Measurements from ENCODE around the gene CHODL. TPM values are rescaled to one million over a fixed set of nuclear protein-coding genes. Genes with fewer than 3 reads are reported as not detected.

Gene CHODL
- polyA plus RNA-seq, 1 of the 3 experiments (the other 2 are of a cell fraction) = not detected

- no peak for DNase-seq
- H3K4me3 ChIP-seq (ENCODE audit: low read depth in 2 of 2, low read length in 1 of 2) = no peak overlapping the region
- no peak overlapping the region for H2AFZ ChIP-seq (ENCODE audit: low read depth)
- H3K9me2 ChIP-seq = no peaks in the 10 kb centered on the region
- no peaks in the 10 kb centered on the region for H3K4me1 ChIP-seq (ENCODE audit: control insufficient read depth in 1 of 2, insufficient read depth in 2 of 2, low read depth in 1 of 2, low read length in 1 of 2)
- no peak overlapping the region for H3K27ac ChIP-seq (ENCODE audit: low read depth in 2 of 2, low read length in 1 of 2)
- H3K9ac ChIP-seq = no peak overlapping the region
- no peaks in the 10 kb centered on the region for H3K36me3 ChIP-seq (replicated peaks in 1 of 2; ENCODE audit: control insufficient read depth in 1 of 2, insufficient read depth in 2 of 2, low read length in 1 of 2)
- no peaks in the 10 kb centered on the region for H4K20me1 ChIP-seq (ENCODE audit: insufficient read depth)
- no peak for TF ChIP-seq FOXM1 (IDR thresholded peaks at IDR 0.05; ENCODE audit: low read depth)
- no peak for TF ChIP-seq SMC3 (IDR thresholded peaks at IDR 0.05; ENCODE audit: low read depth, low read length)
- no peaks in the 10 kb centered on the region for H3K27me3 ChIP-seq (ENCODE audit: insufficient read depth)
- POLR2A ChIA-PET = no interaction called here
- no peak overlapping the region for H3K4me2 ChIP-seq
- no peaks in the 10 kb centered on the region for H3F3A ChIP-seq (replicated peaks; ENCODE audit: insufficient read depth)
- 0% methylated on average over 1 of the region's 1 CpG for WGBS (ENCODE audit: low lambda C conversion rate)
- CTCF ChIA-PET = interaction anchor here (1.8 kb wide), 1 partner anchor 8 kb away, joined by 6 read pairs; no protein-coding TSS in a partner anchor
- no peaks in the 10 kb centered on the region for H3K9me3 ChIP-seq
- no peaks in the 10 kb centered on the region for H3K79me2 ChIP-seq (ENCODE audit: insufficient read depth)
These were observed 22.9 kb downstream of the CHODL start for GRCh38 chr21:18267496-18267895.

GRCh38 chr21:18268906-18269305 is 24.3 kb downstream of the CHODL start:
- Histone ChIP-seq H3K9me2 (no peaks in the 10 kb centered on the region), H3K79me2 (ENCODE audit: insufficient read depth) (no peaks in the 10 kb centered on the region), H3K4me2 (no peak overlapping the region), H3K4me1 (ENCODE audit: control insufficient read depth in 1 of 2, insufficient read depth in 2 of 2, low read depth in 1 of 2, low read length in 1 of 2) (no peaks in the 10 kb centered on the region), H3K9ac (no peak overlapping the region), H3K4me3 (ENCODE audit: low read depth in 2 of 2, low read length in 1 of 2) (no peak overlapping the region), H4K20me1 (ENCODE audit: insufficient read depth) (no peaks in the 10 kb centered on the region), H3K27me3 (ENCODE audit: insufficient read depth) (no peaks in the 10 kb centered on the region), H3F3A (replicated peaks; ENCODE audit: insufficient read depth) (no peaks in the 10 kb centered on the region), H3K27ac (ENCODE audit: low read depth in 2 of 2, low read length in 1 of 2) (no peak overlapping the region), H3K9me3 (no peaks in the 10 kb centered on the region), H3K36me3 (replicated peaks in 1 of 2; ENCODE audit: control insufficient read depth in 1 of 2, insufficient read depth in 2 of 2, low read length in 1 of 2) (no peaks in the 10 kb centered on the region), H2AFZ (ENCODE audit: low read depth) (no peak overlapping the region)
- CTCF ChIA-PET = no interaction called here
- DNase-seq = no peak
- WGBS (ENCODE audit: low lambda C conversion rate) = 8% methylated on average over 1 of the region's 1 CpG
- POLR2A ChIA-PET = no interaction called here
- TF ChIP-seq TEAD4 (IDR thresholded peaks at IDR 0.05; ENCODE audit: borderline replicate concordance, insufficient read depth) = no peak
- no peak for TF ChIP-seq GATA2 (CRISPR knock-in tag; IDR thresholded peaks at IDR 0.05)
- TF ChIP-seq RFX5 (IDR thresholded peaks at IDR 0.05; ENCODE audit: low read length) = no peak
- no peak for TF ChIP-seq POLR2AphosphoS5 (IDR thresholded peaks at IDR 0.05; ENCODE audit: low read depth, low read length)

- Histone ChIP-seq H3K36me3 (replicated peaks in 1 of 2; ENCODE audit: control insufficient read depth in 1 of 2, insufficient read depth in 2 of 2, low read length in 1 of 2) (no peaks in the 10 kb centered on the region), H3K4me1 (ENCODE audit: control insufficient read depth in 1 of 2, insufficient read depth in 2 of 2, low read depth in 1 of 2, low read length in 1 of 2) (no peaks in the 10 kb centered on the region), H2AFZ (ENCODE audit: low read depth) (no peak overlapping the region), H3K9me3 (no peaks in the 10 kb centered on the region), H3K27me3 (ENCODE audit: insufficient read depth) (no peaks in the 10 kb centered on the region), H3K9ac (no peak overlapping the region), H3K27ac (ENCODE audit: low read depth in 2 of 2, low read length in 1 of 2) (no peak overlapping the region), H4K20me1 (ENCODE audit: insufficient read depth) (no peaks in the 10 kb centered on the region), H3K9me2 (no peaks in the 10 kb centered on the region), H3K79me2 (ENCODE audit: insufficient read depth) (no peaks in the 10 kb centered on the region), H3K4me3 (ENCODE audit: low read depth in 2 of 2, low read length in 1 of 2) (no peak overlapping the region), H3F3A (replicated peaks; ENCODE audit: insufficient read depth) (no peaks in the 10 kb centered on the region), H3K4me2 (no peak overlapping the region)
- ChIA-PET CTCF (no interaction called here), POLR2A (no interaction called here)
- 34% methylated on average over 7 of the region's 7 CpGs for WGBS (ENCODE audit: low lambda C conversion rate)
- DNase-seq = no peak
- no peak for TF ChIP-seq YY1 (IDR thresholded peaks at IDR 0.05; ENCODE audit: low read depth)
- TF ChIP-seq GATA2 (CRISPR knock-in tag; IDR thresholded peaks at IDR 0.05) = no peak
- no peak for TF ChIP-seq FOXJ3 (CRISPR knock-in tag; IDR thresholded peaks at IDR 0.05)
- TF ChIP-seq RXRA (IDR thresholded peaks at IDR 0.05; ENCODE audit: borderline replicate concordance, low read depth) = no peak
- TF ChIP-seq FOXM1 (IDR thresholded peaks at IDR 0.05; ENCODE audit: low read depth) = no peak
- TF ChIP-seq JUND (IDR thresholded peaks at IDR 0.05) = no peak
- no peak for TF ChIP-seq RCOR1 (IDR thresholded peaks at IDR 0.05; ENCODE audit: low read length)
- no peak for TF ChIP-seq ZBTB33 (IDR thresholded peaks at IDR 0.05; ENCODE audit: borderline replicate concordance, low read depth)
- TF ChIP-seq USF2 (IDR thresholded peaks at IDR 0.05; ENCODE audit: borderline replicate concordance, low read depth, low read length) = no peak
- no peak for TF ChIP-seq GABPA (IDR thresholded peaks at IDR 0.05; ENCODE audit: low read depth)
- no peak for TF ChIP-seq NFIC (IDR thresholded peaks at IDR 0.05; ENCODE audit: borderline replicate concordance)
- no peak for TF ChIP-seq TEAD4 (IDR thresholded peaks at IDR 0.05; ENCODE audit: borderline replicate concordance, insufficient read depth)
- no peak for TF ChIP-seq MEF2A (IDR thresholded peaks at IDR 0.05; ENCODE audit: borderline replicate concordance, low read depth)
- no peak for TF ChIP-seq MXI1 (IDR thresholded peaks at IDR 0.05; ENCODE audit: low read depth, low read length)
- TF ChIP-seq PBX3 (IDR thresholded peaks at IDR 0.05) = no peak
These were observed 25.2 kb downstream of the CHODL start for GRCh38 chr21:18269856-18270255.
